ENCODE data around the gene ZNF43. TPM values are rescaled to one million over a fixed set of nuclear protein-coding genes. Genes with fewer than 3 reads are reported as not detected.

Gene ZNF43
- 3.7 and 8.4 TPM in 2 replicates for total RNA-seq

DNA sequence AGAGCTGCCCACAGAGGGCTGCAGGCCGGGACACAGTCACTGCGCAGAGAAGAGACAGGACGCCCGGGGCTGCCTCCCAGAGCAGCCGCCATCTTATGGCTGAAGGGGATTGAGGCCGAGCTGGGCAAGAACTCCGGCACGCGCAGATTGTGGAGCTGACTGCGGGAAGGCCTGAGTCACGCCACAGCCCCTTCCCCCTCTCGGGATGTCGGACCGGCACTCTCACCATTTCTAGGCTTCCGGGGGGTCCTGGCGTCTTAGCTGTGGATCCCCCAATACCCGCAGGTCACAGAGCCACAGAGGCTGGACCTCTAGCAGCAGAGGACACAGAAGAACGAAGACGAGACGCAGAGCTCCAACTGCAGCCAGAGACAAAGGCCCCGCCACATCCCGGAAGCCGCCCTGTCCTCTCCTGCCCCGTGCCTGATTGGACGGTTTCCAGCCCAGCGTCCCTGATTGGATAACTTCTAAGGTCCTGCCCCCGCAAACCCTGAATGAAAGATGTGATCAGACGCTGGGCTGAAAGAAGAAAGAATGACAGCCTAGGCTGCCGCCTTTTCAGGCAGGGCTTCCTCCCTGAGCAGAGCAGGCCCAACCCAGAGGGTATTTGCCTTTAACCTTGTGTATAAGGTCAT, at the start of gene ZNF43:
Gene ZNF43, minus strand, starts transcription at position 373 of the 635 bp plus-strand sequence. Its CDS starts 144 bp downstream, at position 229.

DNA sequence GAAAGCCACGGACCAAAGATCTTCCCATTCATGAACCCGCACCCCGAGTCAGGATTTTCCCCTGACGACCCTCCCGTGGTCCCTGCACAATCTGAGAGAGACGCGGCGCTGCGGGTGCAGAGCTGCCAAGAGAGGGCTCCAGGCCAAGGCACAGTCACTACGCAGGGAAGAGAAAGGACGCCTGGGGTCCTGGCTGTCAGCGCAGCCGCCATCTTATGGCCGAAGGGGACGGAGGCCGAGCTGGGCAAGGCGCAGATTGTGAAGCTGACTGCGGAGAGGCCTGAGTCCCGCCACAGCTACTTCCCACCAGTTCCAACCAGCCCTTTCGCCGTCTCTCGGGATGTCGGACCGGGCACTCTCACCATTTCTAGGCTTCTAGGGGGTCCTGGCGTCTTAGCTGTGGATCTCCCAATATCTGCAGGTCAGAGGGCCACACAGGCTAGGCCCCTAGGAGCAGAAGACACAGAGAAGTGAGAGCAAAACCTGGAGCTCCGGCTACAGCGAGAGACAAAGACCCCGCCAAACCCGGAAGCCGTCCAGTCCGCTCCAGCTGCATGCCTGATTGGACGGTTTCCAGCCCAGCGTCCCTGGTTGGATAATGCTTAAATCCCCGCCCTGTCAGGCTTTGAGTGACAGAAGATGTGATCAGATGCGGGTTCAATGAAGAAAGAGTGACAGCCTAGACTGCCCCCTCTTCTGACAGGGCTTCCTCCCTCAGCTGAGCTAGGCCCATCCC, 68.7 kb downstream of the ZNF43 start, which contains the start of gene ZNF100:
Gene ZNF100, minus strand, starts transcription at position 515 of the 736 bp plus-strand sequence. Its CDS starts 150 bp downstream, at position 365.

Other genes with a start within 250 kb of the ZNF43 start
- gene ZNF100, start 68.6 kb downstream of the ZNF43 start, total RNA-seq: 0.86 and 1.2 TPM in 2 replicates
- gene ZNF208, start 174.8 kb upstream of the ZNF43 start, total RNA-seq: not detected in 2 replicates
- gene ZNF257, start 216.3 kb upstream of the ZNF43 start, total RNA-seq: 0.18 and 0.58 TPM in 2 replicates

Measured in myometrial cell (primary cell).